Subcutaneous adipose tissue (tissue), 4 donors: Measurements from ENCODE around the gene FTO. TPM values are rescaled to one million over a fixed set of nuclear protein-coding genes. Genes with fewer than 3 reads are reported as not detected.

Experiments used
- CTCF ChIP-seq: fragments of 450-650 bp; IDR thresholded peaks from one replicate; pipeline ENCODE4 v1.5.1; 2016; ENCODE audit warnings: low read depth, mild to moderate bottlenecking, control low read depth, antibody characterized with exemption, moderate library complexity
- total RNA-seq, 4 donors: library from RNA; depleted of rRNA; stranded (reverse); fragments of >200 nt; gene quantifications; one replicate each; pipeline ENCODE4 v1.1.0, GENCODE V29; 2016

Gene FTO
- total RNA-seq, 4 donors from 2014 or later, result 74.3 to 102 (median 90.9) TPM

GRCh38 chr16:54169112-54169511 is 465.2 kb downstream of the FTO start:
- no peak for TF ChIP-seq CTCF

- no peak for TF ChIP-seq CTCF
These were observed 467.9 kb downstream of the FTO start for GRCh38 chr16:54171626-54172537.

- no peak for TF ChIP-seq CTCF
These were observed 469.5 kb downstream of the FTO start for GRCh38 chr16:54173490-54173889.

- TF ChIP-seq CTCF, result no peak
These were observed 470.2 kb downstream of the FTO start for GRCh38 chr16:54174201-54174600.

- no peak for TF ChIP-seq CTCF
These were observed 470.8 kb downstream of the FTO start for GRCh38 chr16:54174750-54175149.

- no peak for TF ChIP-seq CTCF
These were observed 471.2 kb downstream of the FTO start for GRCh38 chr16:54175169-54175551.

- no peak for TF ChIP-seq CTCF
These were observed 471.8 kb downstream of the FTO start for GRCh38 chr16:54175552-54176375.
